NCI-H2196 (cell line): Measurements from ENCODE around the gene GARNL3.
A peak's percentile ranks its signal among the peaks of the same experiment; 100 is the strongest.

Experiments
- DNase-seq: peaks from one replicate; lab custom pipeline; 2025; ENCODE audit not compliant: unreplicated experiment; lab: John Stamatoyannopoulos, UW

The GARNL3 gene

DNA sequence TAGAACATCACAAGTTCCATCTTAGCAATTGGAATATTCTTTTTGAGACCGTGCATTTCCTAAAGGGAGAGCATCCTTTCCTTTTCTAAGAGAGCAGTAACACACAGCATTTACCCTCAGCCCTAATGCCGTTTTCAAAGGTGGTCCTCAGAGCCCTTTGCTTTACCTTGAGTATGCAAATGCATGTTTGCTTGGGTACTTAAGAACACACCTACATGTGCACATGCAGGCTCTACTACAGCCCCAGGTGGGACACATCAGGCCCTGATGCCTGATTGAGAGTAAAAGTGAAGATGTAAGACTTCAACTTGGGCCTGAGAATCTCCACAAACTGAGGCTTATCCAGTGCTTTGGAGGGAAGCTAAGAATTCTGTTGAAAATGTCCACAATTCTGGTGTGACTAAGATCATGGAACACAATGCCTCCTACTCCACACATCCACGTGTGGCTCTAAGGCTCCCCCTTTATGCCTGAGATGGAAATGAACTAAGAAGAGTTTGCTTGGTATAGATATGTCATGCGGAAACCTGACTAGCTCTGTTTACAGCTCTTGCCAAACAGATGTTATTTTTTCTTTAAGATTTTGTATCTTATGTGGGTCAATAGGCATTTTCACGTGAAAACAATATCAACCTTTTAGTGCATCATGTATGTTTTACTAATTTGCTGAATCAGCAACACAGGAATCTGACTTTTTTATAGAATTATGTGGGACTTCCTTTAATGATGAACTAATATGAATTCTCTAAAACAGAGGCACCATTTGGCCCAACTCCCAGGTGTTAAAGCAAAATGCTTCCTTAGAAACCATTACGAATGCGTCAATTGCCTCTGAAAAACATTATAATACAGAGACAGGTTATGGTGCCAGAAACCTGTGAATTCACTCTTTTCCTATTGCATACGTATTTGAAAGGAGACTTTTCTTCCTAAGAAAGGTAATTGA, 83.5 kb downstream of the GARNL3 start:
- peak; percentile 7 for DNase-seq

DNA sequence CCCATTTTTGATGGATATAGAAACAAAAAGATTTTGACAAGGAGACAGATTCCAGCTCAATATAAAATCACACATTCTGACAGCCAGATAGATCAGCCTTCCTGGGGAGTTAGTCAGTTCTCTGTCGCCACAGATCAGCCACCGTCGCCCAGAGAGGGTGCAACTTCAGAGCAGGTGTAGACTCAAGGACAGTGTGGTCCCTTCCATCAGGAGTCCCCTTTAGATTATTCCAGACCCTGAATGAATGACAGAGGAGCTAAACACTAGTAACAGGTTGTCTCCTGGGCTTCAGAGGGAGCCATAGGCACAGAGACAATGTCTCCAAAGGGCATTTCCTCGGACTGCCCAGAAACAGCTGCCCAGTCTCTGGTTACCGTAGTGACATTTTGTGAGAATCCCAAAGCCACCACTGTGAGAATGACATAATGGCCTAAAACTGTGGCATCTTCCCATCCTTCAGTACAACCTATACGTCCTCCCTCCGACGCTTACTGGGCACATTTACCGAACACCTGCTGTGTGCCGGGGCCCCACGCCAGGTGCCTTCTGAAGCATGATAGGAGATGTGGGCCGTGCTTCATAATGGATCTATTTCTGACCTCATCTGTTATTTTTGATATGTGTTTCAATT, 85.0 kb downstream of the GARNL3 start:
- DNase-seq: peak; percentile 40

DNA sequence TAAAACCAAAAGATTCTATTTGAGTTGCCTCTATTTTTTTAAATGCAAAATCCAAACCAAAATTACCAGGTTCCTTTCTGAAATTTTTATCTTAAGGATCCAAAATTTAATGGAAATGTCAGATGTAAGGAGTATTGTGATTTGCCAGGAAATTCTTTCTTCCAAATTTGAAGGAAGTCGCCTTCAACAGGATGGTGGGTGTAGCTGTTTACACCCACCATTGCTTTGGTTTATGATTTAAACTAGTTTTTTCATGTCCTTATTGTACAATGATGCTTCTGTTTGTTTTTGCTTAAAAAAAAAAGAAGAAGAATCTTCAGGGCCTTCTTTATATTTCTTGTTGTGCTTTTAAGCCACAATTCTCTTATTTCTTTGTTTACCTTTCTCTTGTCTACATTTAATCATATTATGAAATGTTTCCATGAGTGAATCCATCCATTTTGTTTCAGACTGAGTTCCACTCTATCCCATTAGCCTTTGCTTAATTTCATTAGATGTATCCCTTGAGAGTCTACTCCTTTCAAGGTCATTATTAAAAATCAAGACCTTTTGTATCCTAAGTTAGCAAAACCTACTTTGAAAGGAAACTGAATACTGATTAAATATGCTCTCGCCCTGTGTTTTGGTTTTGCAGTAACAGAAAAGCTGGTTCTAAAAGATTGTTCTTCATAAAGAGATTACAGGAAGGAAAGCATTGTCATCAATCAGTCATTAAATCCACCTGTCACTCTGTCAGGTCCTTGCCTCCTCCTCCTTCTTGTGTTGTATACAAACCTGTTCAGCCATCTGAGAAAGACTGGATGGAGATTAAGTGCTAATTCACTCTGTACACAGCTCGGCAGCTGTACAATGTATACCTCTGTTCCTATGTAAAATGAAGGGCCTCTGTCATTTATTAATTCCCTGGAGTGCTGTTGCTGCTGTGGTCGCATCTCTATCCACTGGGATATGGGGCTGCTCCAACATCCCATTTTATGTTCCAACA, 86.9 kb downstream of the GARNL3 start:
- no peak for DNase-seq

DNA sequence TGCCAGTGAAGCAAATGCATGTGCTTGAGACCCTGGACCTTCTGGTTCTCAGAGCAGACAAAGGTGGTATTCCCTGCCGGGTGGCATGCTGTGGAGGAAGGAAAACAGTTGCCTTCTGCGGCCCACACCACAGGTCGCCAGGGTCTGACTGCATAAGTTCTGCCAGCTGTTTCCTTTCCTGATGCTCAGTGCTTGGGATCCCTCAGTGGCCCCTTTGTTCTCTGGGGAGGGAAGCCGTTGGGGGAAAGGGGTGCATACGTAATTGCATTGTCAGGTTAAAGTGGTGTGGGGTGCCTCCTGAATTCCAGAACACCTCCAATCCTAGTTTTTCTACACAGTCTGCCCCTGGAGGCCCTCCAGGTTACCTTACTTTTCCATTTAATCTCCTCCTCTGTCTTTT, 89.3 kb downstream of the GARNL3 start:
- no peak for DNase-seq

DNA sequence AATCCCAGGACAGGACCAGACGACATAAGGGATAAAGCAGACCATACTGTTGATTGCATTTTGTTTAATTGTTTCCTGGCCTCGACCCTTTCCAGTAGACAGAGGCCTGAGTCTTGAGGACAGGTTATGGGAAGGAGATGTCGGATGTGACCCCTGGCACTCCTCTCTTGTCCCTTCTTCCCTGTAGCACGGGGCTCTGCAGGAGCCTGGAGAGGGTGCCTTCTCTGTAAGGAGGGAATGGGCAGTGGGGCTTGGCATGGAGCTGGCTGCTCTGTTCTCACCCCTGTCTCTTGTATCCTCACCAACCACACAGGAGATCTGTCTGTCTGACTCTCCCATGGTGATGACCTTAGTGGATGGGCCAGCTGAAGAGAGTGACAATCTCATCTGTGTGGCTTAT, 92.3 kb downstream of the GARNL3 start:
- no peak for DNase-seq

DNA sequence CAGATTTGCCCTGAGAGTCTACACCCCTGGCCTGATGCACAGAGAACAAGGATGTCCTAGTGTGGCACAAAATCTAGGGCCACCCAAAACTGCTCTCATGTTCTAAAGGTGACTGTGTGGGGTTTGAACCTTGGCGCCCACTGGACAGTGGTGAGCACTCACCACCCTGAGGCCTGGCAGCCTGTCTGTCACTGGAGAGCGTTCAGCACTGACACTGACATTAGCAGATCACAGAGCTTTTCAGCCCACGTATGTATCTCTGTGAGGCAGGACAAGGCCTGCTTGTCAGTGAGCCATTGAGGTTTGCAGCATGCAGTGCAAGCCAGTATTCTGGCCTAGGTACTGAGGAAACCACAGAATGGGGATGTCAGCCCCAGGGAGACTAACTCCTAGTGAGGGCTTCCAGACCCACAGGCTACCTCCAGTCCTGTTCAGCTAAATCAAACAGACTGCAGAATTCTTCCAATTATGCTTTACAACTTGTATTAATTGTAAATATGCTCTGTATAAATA, 93.5 kb downstream of the GARNL3 start:
- no peak for DNase-seq

DNA sequence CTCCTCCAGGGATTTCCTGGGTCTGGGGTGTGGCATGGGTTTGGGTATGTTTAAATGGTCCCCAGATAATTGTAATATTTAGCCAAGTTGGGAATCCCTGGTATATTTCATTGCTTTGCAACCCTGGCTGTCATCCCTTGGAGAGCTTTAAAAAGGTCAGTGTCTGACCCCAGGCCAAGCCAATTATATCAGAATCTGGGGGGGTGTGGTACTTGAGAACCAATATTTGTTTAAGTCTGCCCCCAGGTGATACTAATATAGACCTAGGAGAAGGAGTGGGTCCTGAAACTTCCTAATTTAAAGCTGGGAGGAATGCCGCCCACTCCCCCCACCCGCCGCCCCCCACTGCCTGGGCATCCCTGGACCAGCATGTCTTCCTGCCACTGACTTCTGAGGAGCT, 94.2 kb downstream of the GARNL3 start:
- DNase-seq: no peak

DNA sequence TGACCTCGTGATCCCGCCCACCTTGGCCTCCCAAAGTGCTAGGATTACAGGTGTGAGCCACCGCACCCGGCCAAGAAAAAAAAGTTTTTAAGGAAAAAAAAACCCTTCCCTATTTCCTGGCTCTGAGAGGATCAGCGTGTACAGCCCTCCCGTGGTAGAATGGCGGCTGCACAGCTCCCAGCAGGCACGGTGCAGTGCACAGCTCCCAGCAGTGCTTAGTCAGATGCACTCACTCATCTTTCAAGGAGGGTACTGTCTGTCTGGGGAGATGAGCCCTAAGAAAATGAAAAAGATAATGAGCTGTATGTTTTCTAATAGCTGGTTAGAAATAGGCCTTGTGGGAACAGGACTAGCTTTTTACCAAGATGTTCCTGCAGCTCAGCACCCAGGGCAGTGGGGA, 95.7 kb downstream of the GARNL3 start:
- no peak for DNase-seq

DNA sequence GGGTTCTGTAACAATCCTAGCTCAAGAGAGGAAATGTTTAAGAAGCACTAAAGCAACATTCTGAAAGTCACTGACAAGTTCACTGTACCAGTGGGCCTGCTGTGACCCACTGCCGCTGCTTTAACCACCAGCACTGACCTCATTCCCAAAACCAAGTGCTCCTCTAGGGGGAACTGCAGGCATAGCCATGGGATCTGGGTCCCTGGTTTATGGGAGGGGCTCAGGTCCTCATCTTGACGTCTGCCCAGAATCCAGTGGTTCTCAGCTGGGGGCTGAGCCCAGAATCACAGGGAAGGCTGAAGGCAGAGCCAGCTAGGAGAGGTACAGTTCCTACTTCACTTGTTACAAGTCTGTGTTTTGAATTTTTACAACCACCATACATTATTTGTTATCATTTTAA, 96.3 kb downstream of the GARNL3 start:
- DNase-seq: no peak

DNA sequence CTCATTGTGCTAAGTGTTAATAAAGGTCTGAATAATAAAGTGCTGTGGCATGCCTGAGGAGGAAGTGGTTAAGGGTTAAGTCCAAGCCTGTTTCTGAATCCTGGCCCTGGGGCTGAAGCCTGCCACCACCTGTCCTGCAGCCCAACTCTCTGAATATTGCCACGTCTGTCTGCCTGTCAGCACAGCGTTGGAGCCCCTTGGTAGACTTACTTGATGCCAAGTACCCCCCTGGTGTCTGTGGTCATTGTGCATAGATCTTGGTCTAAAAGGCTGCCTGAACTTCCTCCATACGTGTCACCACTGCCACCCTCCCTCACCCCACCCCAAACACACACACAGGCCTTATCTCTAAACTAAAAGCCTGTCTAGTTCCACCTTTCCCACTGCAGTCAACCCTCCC, 97.0 kb downstream of the GARNL3 start:
- DNase-seq: no peak

DNA sequence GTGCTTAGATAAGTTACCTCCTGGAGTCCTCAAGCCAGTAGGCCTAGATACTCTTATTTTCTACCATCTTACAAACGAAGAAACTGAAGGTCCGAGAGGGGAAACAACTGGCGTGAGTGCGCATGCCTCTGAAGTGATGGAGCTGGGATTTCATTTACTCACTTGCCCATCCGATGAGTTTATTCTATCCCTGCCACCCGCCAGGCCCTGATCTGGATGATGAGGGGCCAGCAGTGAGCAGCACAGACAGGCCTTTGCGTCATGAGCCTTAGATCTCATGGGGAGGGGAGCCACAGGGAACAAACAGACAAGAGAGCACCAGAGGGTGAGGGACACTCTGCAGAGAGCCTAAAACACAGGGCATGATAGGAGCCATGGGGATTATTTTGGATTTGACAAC, 98.3 kb downstream of the GARNL3 start:
- no peak for DNase-seq

DNA sequence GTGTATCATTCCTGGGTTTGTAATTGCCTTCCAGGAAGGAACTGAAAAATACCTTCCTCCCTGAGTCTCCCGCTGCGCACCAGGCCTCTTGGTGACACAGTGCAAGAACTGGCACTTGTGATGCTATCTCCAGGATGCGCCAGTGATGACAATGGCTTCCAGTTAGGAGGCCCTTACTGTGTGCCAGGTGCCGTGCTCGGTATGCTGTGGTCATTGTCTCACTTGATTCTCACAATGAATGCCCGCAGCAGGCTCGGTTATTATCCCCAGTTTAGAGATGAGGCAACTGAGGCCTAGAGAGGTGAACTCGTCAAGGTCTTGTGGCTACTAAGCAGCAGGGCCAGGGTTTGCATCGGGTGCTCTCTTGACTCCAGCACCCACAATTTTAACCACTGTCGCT, 100.9 kb downstream of the GARNL3 start:
- DNase-seq: no peak

DNA sequence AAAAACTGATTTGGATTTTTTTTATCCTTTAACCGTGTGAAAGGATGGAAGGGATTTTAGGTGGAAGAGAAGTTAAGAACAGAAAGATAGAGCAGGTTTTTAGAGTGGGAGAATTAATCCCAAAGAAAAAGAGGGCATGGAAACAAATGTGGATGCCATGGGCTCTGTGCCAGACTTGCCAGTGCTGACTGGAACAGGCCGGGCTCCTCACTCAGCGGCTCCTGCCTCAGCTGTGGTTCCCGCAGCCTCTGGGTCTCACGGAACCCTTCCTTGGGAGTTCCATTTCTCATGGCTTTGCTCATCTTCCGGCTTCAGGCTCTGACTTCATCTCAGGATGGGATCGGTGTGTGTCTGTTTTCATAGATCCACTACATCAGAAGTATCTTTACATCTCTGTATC, 102.0 kb downstream of the GARNL3 start:
- DNase-seq: no peak

DNA sequence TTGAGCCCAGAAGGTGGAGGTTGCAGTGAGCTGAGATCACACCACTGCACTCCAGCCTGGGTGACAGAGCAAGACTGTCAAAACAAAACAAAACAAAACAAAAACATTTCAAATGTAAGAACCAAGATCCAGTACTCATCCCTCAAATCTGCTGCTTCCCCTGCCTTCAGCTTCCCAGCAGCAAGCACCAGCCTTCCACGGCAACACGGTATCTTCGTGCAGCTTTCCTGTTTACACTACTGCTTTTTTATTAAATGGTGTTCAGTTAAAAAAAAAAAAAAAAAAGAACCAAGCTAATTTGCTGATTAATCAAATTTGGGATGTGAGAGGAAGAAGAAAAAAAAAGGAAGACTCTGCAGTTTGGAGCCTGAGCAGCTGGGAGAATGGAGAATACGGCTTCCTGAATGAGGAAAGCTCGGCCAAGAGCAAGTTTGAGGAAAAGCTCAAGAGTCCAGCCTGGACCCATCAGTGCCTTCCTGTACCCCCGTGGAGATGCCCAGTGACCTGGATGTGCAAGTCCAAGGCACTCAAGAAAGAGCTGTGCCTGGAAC, 104.4 kb downstream of the GARNL3 start:
- DNase-seq: no peak

DNA sequence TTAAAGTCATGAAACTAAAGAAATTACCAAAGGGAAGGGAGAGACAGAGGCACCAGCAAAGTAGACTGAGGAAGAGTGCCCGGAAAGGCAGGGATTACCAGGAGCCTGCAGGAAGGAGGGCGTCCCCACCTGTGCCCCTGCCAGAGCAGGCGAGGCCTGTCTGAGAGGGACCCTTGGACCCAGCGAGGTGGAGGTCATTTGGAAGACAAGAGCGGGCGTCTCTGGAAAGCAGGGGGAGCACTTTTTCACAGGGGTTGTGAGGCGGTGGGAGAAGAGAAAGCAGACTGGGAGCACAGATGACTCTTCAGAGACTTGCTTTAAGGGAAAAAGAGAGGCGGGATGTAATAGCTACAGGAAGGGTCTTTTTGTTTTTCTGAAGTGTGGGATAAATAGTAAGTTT, 104.9 kb downstream of the GARNL3 start:
- DNase-seq: no peak

DNA sequence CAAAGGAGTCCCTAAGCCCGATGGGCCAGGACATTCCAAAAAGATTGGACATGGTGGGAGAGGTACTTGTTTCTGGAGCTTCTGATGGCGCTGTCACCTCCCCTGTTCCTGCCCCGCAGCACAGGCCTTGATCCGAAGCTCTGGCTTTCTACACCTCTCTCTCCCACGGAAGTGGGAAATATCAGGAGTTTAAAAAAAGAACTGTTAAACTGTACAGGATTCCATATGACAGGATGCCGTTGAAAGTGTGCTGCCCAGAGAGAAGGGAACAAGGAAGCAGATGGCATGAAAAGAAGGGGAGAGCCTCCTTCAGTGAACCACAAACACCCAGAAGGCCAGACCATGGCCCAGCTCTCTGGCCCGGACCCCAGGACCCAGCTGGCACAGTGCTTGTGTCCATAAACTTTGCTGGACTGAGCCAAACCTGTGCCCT, 105.6 kb downstream of the GARNL3 start:
- no peak for DNase-seq

DNA sequence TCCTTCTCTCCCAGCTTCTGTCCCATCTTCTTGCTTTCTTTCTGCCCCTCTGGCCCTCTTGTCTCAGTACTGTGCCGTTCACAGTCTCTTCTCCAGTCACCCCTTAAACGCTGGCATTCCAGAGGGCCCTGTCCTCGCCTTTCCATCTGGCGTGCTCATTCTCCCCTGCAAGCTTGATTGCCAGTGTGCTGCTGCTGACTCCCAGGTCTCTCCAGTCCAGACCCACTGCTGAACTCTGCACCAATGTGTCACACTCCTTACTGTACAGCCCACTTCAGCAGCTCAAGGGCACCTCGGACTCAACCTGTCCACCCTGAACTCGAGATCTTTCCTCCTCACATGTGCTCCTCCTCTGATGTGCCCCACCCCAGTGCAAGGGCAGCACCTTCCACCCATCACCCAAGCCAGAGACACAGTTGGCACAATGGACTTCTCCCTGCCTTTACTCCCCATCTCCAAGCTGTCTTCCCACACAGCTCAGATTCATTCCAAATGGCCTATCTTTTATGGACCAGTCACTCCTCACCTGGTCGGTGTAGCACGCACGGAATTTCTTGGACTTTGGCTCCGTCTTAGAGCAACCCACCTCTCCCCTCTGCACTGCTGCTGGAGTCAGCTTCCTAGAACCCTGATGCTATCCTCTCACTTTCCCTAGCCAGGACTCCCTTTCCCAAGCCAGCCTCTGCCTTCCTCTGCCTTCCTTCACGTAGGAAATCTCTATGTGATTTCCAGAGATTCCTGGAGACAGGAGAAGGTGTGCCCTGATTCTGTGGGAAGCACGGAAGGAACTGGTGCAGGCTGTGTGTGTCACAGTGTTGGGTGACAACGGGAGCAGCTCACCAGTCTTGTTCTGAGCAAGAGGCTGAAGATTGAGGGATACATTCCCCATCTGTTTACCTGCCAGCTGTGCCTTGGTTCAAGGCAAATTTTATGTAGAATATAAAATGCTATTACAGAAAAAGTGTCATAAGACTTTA, 106.4 kb downstream of the GARNL3 start:
- no peak for DNase-seq

DNA sequence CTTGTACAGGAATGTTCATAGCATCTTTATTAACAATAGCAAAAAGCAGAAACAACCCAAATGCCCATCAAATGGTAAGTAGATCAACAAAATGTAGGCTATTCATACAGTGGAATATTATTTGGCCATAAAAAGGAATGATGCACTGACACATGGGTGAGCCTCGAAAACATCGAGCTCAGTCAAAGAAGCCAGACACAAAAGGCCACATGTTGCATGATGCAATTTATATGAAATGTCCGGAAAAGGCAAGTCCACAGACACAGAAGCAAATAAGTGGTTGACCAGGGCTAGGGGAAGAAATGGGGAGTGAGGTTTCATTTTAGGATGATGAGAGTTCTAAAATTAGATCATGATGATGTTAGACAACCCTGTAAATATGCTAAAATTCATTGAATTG, 115.9 kb downstream of the GARNL3 start:
- no peak for DNase-seq

DNA sequence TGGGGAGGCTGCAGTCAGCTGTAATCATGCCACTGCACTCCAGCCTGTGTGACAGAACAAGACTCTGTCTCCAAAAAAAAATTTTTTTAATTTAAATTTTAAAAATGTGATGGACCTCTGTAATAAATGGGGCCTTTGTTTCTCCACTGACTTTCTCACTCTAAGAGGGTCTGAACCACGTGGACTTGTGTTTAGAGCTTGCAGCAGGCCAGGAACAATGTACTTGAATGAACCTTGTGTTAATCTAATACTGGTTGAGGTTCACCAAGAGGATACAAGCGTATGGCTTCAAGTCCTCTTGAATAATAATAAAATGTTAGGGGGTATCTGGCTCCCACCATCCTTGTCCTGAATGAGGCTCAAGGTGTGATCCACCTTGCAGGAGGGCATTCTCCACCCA, 118.0 kb downstream of the GARNL3 start:
- DNase-seq: no peak
